GM21381 (cell line): ENCODE measurements around the gene DLX2.

Source experiments
- ATAC-seq: cut with Tn5 transposase; IDR thresholded peaks from one replicate; pipeline ENCODE4 v1.9.1; 2021; ENCODE audit warnings: mild to moderate bottlenecking, moderate library complexity; ENCODE audit not compliant: unreplicated experiment

Gene DLX2

DNA sequence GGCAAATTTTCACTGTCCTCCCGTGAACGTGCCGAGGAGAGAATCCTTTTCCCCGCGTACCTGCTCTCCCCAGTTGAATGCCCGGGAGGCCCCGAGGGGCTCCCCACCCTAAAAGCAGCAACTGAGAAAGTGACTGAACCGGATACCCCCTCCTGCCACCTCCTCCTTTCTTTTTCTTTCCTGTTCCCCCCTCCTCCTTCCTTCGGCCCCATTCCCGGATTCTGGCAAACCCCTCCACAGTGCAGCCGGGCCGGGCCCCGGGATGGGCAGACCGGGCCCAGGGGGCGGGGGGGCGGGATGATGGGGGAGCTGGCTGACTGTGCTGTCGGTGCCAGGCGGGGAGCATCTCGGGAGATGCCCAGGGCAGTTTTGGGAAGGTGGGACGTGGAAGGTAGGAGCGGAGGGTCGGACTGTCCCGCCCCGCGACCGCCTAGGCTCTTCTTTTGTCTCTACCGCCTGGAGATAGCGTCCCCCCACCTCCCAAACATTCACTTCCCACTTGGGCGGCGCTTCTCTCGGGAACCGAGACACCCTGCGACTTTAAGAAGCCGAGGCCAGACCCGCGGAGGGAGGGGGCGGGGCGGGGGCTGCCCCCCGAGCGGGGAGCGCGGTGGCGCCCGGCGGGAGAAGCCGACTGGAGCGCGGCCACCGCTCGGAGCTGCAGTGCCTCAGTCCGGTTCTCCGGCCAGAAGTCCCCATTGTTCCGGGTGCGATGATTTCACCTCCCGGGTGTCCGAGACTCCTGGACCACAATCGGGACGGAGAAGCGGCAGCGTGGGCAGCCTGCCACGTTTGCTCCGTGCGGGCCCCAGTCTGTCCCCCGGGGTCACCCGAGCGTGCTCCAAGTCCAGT lies 8.2 kb downstream of the DLX2 start:
- no peak for ATAC-seq

DNA sequence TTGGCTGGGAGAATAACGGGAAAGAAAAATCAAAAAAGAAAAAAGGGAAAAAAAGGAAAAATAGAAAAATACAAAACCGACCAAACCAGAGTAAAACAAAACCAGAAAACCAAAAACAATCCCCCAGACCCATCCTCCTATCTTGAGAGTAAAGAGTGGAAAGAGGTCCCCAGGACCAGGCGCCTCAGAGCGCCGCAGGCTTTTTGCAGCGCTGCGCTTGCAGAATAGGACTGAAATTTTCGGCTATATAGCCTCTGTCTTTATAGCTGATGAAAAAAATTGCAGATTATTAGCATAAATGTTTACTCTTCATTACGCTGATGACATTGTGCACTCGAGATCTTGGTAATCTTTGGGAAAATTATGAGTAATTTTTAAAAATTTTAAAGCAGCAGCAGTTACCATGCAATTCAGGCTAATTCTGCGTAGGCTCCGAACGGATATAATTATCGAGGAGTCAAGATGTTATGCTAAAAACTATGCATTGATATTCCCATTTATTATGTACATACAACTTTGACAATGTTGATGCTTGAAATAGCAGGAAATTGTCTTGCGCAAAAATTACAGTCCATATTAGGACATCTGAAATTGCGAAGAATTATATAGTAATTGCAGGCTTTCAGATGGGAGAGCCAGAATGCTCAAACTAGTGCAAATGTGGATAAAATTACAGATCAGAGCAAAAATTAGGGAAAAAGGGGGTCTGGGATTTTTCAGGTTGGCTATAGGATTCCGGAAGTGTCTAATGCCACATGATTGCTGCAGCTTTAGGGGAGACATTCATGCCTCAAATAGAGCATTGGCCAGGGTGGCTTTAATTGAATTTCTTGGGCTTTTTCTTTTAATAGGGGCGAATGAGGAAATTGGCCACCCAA lies 9.0 kb downstream of the DLX2 start:
- ATAC-seq = no peak

DNA sequence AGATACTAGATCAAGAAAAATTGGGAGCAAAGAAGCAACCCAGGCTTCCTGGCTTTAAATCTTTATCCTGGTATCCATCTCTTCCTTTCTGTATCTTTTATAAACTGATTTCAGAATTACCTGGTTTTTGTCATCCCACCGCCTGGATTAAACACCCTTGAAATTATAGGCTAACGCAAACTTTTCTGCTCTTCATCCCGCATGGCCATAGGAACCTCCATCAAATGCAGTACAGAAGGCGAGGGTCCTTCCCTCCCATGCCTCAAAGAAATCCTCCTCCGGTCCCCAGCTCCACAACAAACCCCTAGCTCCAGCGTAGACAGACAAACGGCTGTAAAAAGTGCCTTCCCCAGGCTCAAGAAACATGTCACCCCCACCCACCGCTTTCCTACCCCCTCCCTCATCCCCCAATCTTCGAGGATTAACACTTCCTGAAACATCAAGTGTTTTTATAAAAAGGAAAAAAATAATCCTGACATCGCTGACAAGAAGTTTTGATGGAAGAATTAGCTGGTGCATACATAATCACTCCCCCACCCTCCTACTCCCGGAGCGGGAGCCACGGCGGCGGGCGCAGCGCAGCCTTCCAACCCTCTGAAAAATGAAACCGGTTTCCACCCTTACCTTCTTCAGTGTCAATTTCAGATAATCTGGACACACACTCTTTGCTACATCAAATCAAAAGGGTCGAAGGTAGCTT lies 9.8 kb downstream of the DLX2 start:
- no peak for ATAC-seq

DNA sequence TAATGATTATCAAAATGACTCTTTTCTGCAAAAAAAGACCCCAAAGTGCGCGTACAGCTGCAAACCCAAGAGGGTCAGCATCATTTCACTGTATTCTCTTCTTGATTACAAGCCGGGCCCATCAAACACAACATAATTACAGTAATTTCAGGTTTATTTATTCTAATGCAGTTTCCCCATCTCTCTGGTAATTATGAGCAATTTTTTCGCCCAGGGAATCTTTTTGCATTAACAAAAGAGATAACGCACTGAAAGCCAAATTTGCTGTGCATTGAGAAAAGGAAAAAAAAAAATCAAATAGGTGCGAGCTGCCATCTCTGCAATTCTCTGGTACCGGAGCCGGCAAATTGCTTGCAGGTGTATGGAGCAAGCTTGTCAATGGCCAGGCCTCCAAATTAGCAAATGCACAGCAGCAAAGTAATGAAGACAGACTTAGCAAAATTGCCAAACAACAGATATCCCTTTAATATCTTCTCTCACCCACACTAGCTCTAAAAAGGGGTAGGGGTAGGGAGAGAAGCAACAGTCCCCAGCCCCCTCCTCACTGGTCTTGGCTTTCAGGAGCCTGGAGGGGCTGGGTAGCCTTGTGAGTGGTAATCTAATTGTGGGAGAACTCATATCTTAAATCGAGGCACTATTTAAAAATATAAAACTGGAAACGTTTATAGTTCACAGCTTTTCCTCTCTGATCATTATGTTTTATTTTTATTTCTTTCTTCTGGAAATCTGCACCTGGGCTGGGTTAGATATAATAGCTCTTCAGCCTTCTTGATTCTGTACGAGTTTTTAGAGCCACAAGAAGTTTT lies 10.7 kb downstream of the DLX2 start:
- ATAC-seq = no peak

DNA sequence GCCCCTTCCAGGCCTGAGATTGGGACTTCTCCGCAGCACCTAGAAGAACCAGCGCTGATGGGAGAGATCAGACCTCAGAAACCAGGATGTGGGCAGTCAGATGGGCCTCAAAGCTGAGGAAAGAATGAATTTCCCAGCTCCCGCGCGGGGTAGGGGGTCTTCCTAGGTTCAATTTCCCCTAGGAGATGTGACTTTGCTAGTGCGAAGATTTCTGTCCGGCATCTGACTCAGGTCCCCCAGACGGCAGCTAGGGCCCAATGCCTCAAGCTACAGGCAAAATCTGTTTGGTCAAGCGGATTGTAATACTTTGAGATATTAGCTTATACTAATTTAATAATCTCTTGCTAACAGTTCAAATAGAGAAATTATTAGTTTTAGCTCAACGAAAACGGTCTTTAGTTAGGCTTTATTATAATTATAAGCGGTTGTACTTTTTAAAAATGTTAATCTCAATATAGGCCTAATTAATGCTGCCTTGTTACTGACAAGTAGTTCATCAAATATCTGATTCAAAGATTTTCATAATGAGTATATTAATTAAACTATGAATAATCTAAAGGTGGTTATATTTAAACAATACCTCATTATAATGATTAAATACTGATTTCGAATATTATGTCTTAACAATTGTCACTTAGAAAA lies 11.6 kb downstream of the DLX2 start:
- ATAC-seq = no peak

DNA sequence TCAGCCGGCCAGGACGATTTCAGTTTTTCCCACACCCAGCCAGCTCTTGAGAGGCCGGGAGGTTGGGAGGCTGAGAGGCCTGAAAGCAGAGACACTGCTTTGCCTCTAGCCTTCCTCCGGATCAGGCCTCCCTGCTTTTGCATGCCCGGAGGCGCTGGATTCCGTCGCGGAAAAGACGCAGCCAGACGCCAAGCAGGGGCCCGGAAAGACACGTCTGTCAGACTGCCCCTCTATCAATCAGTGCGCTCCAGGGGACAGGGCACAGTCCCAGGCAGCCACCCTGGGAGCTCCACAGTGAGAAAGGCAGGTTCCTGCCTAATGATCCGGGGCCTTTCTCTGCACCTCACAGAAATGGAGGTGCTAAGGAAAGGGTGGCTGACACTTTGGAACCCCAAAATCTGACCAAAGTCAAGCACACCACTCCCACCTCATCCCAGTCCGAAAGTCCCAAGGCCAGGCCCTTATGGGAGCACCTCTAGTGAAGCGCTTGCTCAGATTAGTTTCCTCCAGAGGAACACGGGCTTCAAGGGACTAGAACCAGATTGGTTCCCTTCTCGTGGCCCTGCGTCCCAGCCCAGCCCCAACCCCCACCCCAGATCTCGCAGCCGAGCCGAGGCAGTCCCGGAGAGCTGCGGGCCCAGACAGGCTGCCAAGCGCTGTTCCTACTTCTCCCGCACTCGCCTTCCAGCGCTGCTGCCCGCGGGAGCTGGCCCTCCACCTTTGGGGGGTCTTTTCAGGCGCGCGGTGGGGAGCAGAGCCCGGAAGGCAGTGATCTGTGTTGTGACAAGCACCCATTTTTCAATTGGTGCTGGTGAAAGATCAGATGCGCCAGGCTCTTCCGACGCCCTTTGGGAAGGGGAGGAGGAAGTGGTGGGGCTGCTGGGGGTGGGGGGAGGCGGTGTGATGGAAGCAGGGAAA lies 12.4 kb downstream of the DLX2 start:
- no peak for ATAC-seq

DNA sequence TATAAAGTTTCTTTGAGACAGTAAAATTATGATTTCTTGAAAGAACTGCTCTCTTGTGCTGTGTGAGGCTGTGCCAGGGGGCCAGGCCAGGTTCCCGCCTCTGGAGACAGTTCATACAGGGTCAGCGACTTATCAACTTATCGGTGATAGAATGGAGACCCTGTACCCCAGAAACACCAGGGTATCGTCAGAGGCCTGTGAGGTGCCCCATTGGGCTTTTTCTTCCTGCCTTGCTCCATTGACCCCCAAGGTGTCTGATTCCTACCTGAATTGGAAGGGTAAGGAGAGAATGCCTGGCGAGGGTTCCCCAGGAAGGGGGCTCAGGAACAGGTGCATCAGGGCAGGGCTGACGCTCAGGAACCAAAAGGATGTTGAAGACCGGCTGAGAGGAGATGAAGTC lies 13.1 kb downstream of the DLX2 start:
- no peak for ATAC-seq

DNA sequence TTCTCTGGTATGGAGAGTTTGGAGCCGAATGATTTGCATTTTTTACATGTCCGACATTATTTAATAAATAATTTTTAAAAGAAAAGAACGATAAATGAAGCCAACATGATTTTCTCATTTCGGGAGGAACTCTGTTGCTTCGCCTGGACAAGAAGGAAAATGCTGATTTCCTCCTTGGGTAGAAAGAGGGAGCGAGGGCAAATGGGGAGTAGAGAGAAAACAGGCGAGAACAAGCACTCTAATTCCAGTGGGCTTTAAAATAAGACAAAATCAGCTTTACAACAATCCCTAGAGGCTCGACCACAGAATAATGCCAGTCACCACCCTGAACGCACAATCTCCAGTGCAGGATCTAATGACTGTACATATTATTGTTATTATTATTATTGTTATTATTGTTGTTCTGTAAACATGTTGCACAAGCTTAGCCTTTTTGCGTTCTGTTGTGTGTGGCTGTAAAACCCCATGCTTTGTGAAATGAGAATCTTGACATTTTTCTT lies 13.6 kb downstream of the DLX2 start:
- ATAC-seq = no peak

DNA sequence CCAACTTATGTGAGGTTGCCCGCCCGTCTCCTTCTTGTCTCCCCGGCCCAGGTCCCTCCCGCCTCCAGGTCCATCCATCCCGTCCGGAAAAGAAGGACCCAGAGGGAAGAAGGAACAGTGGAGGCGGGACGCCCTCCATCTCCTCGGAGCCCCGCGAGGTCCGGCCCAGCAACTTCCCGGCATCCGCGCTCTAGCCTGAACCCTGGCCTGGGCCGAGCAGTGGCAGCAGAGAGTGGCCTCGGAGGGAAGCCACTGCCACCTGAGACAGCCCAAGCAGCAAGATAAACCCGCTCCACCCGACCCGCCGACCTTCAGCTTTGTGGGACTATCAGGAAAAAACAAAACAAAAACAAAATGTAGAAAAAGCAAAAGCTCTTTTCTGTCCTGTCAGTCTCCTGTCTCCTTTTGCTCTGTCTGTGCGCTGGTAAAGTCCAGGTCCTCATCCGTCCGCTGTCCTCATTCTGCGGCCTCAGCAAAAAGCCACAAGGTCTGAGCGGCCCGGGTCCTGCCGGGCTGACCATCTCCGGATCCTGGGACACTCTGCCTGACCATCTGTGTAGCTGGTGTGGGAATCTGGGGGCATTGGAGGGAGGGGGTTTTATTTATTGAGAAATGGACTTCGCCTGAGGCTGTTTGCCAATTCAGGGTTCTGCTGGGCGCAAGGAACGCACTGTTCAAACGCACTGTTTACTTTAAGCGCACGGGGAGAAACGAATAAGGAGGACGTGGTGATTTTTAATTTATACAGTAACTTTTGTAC lies 14.3 kb downstream of the DLX2 start:
- no peak for ATAC-seq

DNA sequence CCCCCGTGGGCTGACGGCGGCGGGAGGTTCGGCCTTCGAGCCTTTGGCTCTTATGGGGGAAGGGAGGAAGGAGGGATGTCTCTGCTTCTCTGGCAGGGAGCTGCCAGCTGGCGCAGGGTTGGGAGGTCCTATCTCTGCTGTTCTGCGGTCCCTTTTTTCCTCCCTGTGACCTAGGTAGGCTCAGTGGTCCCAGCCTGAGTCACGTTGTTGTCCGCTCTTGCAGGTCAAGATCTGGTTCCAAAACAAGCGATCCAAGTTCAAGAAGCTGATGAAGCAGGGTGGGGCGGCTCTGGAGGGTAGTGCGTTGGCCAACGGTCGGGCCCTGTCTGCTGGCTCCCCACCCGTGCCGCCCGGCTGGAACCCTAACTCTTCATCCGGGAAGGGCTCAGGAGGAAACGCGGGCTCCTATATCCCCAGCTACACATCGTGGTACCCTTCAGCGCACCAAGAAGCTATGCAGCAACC lies 14.9 kb downstream of the DLX2 start:
- ATAC-seq = no peak

DNA sequence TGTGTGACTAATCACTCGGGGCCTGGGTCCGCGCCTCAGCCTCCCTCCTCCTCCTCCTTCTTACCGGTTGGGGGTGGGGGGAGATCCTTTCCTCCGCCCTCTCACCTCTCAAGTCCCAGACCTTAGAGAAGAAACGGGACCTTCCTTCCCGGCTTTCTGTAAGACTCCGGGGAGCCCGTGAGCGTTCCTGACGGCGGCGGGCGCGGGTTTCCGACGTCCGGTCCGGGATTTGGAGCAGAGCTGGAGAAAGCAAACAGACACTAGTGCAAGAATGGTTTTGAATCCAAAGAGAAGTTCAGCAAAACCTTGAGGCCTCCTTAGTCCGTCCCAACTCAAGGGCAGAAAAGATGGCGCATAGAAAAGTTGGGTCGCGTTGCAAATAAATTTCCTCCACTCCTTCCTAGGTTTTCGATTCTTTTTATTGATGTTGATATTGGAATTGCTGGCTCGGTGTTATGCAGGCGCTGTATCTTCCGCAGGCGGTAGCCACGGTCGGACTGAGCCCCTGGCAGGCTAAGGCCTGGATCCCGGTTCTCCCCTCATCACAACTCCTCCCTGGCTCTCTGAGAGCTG lies 15.4 kb downstream of the DLX2 start:
- ATAC-seq = no peak

DNA sequence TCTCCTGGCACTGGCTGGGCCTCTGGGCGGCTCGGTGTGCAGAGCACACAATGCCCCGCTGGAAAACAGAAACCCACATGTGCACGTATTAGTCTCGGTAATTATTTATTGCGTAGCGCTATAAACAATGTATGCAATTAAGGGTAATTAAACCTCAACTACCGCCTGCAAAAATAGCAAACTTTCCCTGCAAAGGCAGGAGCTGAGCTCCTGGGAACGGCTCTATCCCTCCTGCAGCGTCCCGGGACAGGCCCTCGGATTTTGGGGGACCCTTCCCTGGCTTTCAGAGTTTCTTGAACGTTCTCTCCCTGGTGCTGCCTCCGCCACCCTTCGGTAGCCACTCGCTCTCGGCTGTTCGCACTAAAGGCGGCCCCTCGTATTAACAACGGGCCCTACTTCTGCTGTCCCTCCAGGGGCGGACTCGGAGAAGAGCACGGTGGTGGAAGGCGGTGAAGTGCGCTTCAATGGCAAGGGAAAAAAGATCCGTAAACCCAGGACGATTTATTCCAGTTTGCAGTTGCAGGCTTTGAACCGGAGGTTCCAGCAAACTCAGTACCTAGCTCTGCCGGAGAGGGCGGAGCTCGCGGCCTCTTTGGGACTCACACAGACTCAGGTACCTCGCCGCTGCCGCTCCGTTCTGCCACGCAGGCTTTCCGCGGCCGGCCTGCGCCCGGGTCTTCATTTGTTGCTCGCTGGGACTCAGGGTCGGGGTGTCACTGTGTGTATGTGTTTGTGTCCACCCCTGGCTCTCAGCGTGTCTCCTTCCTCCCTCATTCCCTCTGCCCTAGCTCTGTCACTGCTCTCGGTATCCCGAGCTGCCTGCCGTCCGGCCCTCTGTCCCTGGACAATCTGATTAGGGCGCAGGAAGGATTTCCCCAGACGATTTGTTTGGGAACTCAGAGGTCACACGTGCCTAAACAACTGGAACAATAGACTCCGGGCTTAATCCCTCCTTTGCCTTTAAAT lies 16.2 kb downstream of the DLX2 start:
- no peak for ATAC-seq

DNA sequence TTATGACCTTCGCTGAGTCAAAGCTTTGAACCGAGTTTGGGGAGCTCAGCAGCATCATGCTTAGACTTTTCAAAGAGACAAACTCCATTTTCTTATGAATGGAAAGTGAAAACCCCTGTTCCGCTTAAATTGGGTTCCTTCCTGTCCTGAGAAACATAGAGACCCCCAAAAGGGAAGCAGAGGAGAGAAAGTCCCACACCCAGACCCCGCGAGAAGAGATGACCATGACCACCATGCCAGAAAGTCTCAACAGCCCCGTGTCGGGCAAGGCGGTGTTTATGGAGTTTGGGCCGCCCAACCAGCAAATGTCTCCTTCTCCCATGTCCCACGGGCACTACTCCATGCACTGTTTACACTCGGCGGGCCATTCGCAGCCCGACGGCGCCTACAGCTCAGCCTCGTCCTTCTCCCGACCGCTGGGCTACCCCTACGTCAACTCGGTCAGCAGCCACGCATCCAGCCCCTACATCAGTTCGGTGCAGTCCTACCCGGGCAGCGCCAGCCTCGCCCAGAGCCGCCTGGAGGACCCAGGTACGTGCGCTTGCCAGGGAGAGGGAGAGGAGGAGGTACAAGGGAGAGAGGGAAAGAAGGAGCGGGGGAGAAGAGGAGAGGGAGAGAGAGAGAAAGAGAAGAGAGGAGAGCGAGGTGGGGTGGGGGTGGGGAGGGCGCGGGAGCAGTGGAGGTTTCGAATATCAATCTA lies 17.1 kb downstream of the DLX2 start, which contains the start of gene DLX1:
DLX1 (plus strand) TSS at position 48 of the 700 bp plus-strand sequence; CDS start at position 219, 171 bp downstream.
- ATAC-seq = peak; percentile 2

DNA sequence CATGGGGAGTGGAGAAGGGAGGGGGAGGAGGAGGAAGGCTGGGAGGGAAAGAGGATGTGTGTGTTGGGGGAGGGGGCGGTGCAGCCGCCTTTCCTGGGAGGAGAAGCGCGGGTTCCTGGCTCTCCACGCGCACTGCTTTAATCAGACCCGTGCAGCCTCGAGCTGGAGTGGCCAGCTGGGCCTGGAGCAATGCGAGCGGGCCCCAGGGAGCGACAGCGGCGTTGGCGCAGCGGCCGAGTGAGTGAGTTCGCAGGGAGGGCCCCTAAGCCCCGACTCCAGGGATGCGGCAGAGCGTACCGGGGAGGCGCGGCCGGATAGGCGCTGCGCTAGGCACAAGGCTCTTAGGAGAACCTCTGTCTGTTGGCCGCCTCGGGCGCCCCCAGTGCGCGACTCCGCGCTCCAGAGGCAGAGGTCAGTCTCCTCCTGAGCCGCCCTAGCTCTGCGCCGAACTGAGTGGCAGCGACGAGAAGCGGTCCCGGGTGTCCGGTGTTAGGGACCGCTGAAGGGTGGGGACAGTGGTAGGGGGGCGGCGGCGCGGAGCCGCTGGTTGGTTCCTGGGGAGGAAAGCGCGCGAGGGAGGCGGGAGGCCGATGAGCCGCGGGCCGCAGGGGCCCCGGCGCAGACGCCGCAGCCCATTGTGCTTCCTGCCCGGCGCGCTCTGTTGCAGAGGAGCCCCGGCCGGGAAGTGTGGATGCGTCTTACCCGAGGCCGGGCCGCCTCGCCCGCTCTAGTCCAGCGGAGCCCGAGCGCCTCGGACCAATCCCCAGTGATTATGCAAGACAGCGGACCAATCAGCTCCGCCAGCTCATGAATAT lies 17.8 kb downstream of the DLX2 start:
- ATAC-seq = peak; percentile 82

DNA sequence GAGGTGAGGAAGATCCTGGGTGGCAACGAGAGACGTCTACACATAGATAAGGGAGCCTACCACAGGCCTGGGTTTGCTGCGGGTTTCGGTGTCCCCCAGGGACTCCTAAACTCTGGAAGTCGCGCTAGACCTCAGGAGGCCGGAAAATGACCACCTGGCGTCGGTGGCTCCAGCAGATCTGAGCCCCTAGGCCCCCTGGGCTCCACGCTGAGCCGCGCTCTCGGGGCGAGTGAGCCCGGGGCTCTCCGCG lies 18.4 kb downstream of the DLX2 start:
- ATAC-seq = no peak
